NCI-H446 (cell line): ENCODE data around the gene HOXB3.

Source experiments
- DNase-seq, 2 experiments: peaks; one replicate each; lab custom pipeline; 2025; lab: John Stamatoyannopoulos, UW

The HOXB3 gene

GRCh38 chr17:48569674-48570324 lies 20.2 kb downstream of the HOXB3 start:
- no peak for DNase-seq

DNA sequence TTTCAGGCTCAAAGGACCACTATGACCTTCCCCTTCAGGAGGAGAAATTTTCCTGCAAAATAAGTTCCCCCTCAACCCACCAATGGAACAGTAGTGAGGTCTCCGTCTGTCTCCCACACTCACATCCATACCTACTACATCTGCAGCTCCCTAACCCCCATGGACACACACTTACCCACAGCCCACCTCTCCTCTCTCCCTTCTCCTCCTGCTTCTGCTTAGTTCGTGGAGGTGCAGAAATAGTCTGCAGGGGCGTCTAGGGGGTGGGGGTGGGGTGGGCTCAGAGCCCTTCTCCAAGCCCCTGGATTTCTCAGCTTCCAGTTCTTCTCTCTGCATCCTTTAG lies 20.8 kb downstream of the HOXB3 start:
- no peak for DNase-seq

- DNase-seq = no peak
These were observed 21.4 kb downstream of the HOXB3 start for GRCh38 chr17:48568499-48569239.

DNA sequence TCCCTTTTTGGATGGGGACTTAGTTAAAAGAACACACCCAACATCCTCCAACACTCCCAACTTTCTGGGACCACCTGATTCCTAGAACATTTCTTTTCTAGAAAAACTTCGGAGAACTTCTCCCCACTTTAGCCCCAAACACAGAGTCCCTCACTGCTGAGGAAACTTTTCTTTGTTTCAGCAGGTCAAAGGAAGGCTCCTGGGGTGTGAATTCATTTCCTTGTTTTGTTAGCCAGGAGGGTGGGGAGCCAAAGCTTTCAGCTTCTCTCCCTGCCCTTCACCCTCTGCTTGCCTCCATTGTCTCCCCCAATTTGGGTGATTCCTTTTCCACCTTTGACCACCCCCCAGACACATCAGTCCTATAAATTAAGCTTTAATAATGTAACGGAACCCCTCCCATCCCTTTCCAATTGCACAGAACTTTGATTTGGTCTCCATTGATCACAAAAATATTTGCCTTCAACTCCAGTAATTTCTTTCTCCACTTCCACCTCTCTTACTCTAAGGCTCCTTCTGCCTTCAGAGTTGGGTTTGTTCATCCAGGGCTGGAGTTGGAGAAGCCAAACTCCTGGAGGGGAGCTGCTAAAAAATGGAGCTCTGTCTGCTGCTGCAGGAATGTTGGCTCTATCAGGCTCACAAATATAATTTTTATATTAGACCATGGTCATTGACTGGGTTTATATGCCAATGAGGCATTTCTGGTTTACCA lies 22.2 kb downstream of the HOXB3 start:
- no peak for DNase-seq

- DNase-seq = no peak
These were observed 22.8 kb downstream of the HOXB3 start for GRCh38 chr17:48567209-48567608.

DNA sequence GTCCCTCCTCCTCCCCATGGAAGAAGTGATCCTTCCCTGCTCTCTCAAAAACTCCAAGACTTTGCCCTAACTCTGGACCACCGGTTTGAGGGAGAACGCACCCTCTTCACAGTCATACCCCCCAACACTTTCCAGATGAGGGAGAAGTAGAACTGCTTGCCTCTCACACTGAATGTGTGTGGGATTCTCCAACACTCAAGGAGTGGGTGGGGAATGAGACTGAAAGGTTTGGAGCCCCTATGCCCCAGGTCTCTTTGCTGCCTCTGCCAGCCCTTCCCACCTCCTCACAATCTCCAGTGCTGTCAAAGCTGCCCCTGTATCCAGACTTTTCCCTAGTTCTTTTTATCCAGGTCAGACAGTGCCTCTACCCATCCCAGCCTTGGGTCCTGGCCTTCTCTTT lies 23.3 kb downstream of the HOXB3 start:
- DNase-seq = no peak

- no peak for DNase-seq
These were observed 23.9 kb downstream of the HOXB3 start for GRCh38 chr17:48565925-48566710.

DNA sequence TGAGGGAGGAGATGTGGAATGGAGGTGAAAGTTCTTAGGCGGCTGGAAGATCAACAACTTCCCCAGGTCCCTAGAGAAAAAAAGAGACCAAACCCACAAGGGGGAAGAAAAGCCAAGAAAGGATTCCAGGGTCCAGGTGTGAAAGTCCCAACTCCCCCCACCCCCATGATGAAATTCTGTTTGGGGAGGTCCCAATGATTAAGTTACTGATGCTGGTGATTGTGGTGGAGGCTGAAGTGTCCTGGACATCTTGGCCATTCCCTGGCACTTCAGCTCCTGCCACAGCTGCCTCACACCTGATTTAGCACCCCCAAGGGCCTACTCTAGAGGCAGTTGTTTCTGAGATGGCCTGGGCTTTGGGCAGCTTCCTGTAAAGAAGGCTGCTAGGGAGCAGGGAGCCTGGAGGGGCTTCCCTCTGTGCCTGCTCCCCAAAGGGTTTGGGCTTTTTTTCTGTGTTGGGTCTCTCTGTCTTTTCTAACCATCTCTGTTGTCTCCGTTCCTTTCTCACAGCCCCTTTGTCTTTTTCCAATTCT lies 25.0 kb downstream of the HOXB3 start:
- no peak for DNase-seq

- DNase-seq = peak in 1 of 2 experiments; percentile 44
These were observed 25.6 kb downstream of the HOXB3 start for GRCh38 chr17:48564188-48565021.

DNA sequence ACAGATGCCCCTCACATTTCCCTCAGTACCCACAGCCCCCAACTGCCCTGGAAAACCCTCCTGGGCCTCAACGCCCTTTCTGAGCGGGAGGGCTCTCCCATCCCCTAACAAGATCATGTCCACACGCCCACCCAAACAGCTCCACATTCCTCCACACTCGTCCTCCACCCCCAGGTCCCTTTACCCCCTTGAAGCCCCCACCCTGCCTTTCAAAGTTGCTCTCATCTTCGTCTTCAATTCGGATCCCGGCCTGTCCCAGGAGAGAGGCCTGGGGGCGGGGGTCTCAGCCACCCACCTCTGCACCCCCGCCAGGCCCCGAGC lies 26.2 kb downstream of the HOXB3 start:
- DNase-seq = no peak

DNA sequence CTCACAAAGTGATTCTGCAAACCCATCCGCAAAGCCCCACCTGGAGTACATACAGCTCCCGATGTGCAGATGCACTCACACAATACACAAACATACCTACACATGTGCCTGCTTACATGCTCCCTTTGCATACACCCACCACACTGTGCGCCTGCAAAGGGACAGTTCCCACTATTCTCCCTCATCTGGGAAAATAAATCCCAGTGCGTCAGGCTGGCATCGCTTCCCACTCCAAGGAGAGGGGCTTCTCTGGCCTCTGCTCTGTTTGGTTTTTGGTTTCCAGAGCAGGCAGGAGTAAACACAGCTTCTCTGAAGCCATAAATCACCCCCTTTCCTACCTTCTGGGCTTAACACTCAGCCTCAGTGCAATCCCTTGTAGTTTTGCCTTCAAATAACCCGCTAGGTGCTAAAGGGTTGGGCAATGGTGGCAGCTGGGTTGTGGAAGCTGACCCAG lies 26.6 kb downstream of the HOXB3 start:
- no peak for DNase-seq

DNA sequence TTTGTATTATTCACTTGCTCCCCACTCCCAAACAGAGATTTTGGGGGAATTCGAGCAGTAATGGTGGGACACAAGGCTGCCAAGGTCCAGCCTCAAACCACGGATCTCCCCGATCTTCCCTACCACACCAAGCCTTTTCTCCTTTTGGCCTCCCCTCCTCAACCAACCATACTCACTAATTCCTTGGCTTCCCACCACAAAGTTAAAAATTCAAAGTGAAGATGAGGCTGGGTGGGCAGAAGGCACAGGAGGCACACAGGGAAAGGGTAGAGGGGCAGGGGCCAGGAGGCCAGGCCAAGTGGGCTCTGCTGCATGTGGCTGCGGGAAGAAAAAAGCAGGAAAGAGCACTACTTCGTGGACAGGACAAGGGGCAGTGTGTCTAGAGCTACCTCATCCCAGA lies 27.1 kb downstream of the HOXB3 start:
- no peak for DNase-seq

- no peak for DNase-seq
These were observed 27.9 kb downstream of the HOXB3 start for GRCh38 chr17:48561884-48562810.

- no peak for DNase-seq
These were observed 29.9 kb downstream of the HOXB3 start for GRCh38 chr17:48559840-48560817.

DNA sequence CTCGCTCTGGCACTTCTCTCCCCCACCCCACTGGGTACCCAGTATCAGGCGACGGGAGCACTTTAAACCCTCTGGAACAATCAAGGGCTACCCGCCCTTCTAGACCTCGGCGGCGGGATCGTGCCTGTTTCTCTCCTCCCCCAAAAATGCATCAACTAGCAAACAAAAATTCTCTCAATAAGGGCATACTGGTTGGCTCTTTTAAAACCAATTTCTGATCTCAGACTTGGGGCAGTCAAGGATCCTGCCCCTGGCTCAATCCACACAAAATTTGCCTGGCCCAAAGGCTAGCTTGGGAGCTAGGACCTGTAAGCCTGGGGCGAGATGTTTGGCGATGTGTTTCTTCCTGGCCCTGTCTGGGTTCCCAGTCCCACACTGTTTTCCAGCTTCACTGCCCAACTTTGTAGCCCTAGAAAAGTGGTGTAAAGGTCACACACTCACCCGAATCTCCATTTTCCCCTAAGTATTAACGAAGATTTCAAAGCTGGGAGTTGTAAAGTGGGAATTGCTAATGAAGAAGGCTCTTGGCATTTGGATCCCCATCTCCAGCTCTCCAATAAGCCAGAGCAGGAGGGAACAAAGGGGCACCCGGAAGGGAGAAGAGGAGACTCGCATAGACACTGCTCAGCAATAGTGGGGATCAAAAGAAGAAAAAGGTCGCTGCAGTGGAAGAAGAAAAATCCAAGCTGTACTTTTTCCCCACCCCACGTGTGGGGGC lies 30.8 kb downstream of the HOXB3 start:
- no peak for DNase-seq

- no peak for DNase-seq
These were observed 31.3 kb downstream of the HOXB3 start for GRCh38 chr17:48558831-48559121.

DNA sequence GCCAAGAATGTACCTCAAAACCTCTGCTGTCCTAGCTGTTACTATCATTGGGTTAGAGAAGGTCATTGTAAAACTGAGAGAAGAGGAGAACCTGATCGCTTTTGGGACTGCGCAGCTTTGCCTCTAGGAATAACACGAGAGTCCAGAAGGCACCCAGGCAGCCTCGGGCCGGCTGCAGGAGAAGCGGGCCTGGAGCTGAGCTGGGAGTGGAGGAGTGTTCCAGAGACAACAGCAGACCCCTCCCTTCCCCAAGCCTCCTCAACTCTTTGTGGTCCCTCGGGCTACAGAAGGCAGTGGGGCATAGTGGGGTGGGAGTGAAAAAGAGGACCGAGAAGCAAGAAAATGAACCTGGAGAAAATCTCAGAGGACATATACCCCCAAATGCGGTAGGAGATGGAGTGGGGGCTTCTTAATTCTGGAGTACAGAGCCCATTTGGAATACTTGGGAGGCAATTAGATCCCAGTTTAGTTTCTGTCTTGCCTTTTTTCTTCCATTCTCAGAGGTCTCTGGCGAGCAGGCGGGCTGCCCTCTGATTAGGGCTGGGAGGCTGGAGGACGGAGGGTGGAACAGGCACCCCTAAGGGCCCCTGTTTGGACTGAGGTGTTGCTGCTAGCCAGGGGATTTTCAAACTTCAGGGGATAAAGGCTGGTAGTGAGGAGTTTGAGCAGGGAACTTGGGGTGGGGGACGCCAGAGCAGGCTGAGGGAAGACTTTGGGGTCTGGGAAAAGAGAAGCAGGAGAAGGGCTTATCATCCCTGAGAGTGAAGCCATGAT lies 31.8 kb downstream of the HOXB3 start:
- DNase-seq = no peak
